ENCODE measurements around the gene CNOT6. TPM values are rescaled to one million over a fixed set of nuclear protein-coding genes. Genes with fewer than 3 reads are reported as not detected.
"Not testable (repeated sequence)": the region's sequence is repeated elsewhere in the genome, so short reads cannot be mapped to it uniquely, and the experiment has no call there.

The CNOT6 gene
- total RNA-seq, 2 donors from 2014 or later = 18.4 to 20.1 TPM

GRCh38 chr5:180472269-180472668, 21.9 kb upstream of the CNOT6 start:
- no peaks in the 10 kb centered on the region for H3K27me3 ChIP-seq (replicated peaks; ENCODE audit: insufficient read depth)
- no peak for DNase-seq (ENCODE audit: low spot score)
- intact Hi-C loops (cut with DNase I) = no loop called here
- WGBS = 47% methylated on average over 4 of the region's 4 CpGs
- H3K27ac ChIP-seq = no peak overlapping the region
- no peaks in the 10 kb centered on the region for H3K36me3 ChIP-seq
- no peaks in the 10 kb centered on the region for H3K9me3 ChIP-seq
- H3K4me3 ChIP-seq = no peak overlapping the region
- no peak for TF ChIP-seq CTCF (IDR thresholded peaks at IDR 0.05)
- TF ChIP-seq POLR2A (IDR thresholded peaks at IDR 0.05) = no peak
- TF ChIP-seq POLR2AphosphoS5 (IDR thresholded peaks at IDR 0.05) = no peak
- H3K4me1 ChIP-seq (replicated peaks) = no peaks in the 10 kb centered on the region

- DNase-seq (ENCODE audit: low spot score); H3K4me3 ChIP-seq; H3K4me1 ChIP-seq (replicated peaks); H3K36me3 ChIP-seq; intact Hi-C loops (cut with DNase I); H3K27ac ChIP-seq; H3K9me3 ChIP-seq; H3K27me3 ChIP-seq (replicated peaks; ENCODE audit: insufficient read depth): not testable (repeated sequence)
- 94% methylated on average over 8 of the region's 8 CpGs for WGBS
These were observed 20.8 kb upstream of the CNOT6 start for GRCh38 chr5:180473386-180473785.

GRCh38 chr5:180474569-180474968, 19.6 kb upstream of the CNOT6 start:
- no peak for DNase-seq (ENCODE audit: low spot score)
- Histone ChIP-seq H3K27ac (no peak overlapping the region), H3K4me3 (no peak overlapping the region), H3K27me3 (replicated peaks; ENCODE audit: insufficient read depth) (no peaks in the 10 kb centered on the region), H3K4me1 (replicated peaks) (no peaks in the 10 kb centered on the region), H3K9me3 (no peaks in the 10 kb centered on the region), H3K36me3 (no peaks in the 10 kb centered on the region)
- no peak for TF ChIP-seq POLR2A (IDR thresholded peaks at IDR 0.05)
- no peak for TF ChIP-seq CTCF (IDR thresholded peaks at IDR 0.05)
- no peak for TF ChIP-seq POLR2AphosphoS5 (IDR thresholded peaks at IDR 0.05)
- 75% methylated on average over 11 of the region's 11 CpGs for WGBS
- intact Hi-C loops (cut with DNase I) = no loop called here

GRCh38 chr5:180475969-180476524, 18.1 kb upstream of the CNOT6 start:
- H3K27me3 ChIP-seq (replicated peaks; ENCODE audit: insufficient read depth); H3K4me1 ChIP-seq (replicated peaks); H3K4me3 ChIP-seq; H3K27ac ChIP-seq; DNase-seq (ENCODE audit: low spot score); intact Hi-C loops (cut with DNase I); H3K36me3 ChIP-seq; H3K9me3 ChIP-seq: not testable (repeated sequence)
- 92% methylated on average over 20 of the region's 20 CpGs for WGBS

GRCh38 chr5:180484813-180485212, 9.4 kb upstream of the CNOT6 start:
- Histone ChIP-seq H3K4me1 (replicated peaks) (no peaks in the 10 kb centered on the region), H3K36me3 (no peaks in the 10 kb centered on the region), H3K27me3 (replicated peaks; ENCODE audit: insufficient read depth) (no peaks in the 10 kb centered on the region), H3K27ac (no peak overlapping the region), H3K9me3 (no peaks in the 10 kb centered on the region), H3K4me3 (no peak overlapping the region)
- DNase-seq (ENCODE audit: low spot score) = no peak
- TF ChIP-seq POLR2AphosphoS5 (IDR thresholded peaks at IDR 0.05) (no peak), CTCF (IDR thresholded peaks at IDR 0.05) (no peak), POLR2A (IDR thresholded peaks at IDR 0.05) (no peak)
- intact Hi-C loops (cut with DNase I) = no loop called here
- 88% methylated on average over 7 of the region's 7 CpGs for WGBS

GRCh38 chr5:180486636-180487149, 7.5 kb upstream of the CNOT6 start:
- 95% methylated on average over 9 of the region's 9 CpGs for WGBS
- TF ChIP-seq POLR2AphosphoS5 (IDR thresholded peaks at IDR 0.05) (no peak), CTCF (IDR thresholded peaks at IDR 0.05) (no peak), POLR2A (IDR thresholded peaks at IDR 0.05) (no peak)
- intact Hi-C loops (cut with DNase I) = no loop called here
- Histone ChIP-seq H3K4me1 (replicated peaks) (no peaks in the 10 kb centered on the region), H3K4me3 (no peak overlapping the region), H3K27ac (no peak overlapping the region), H3K36me3 (no peaks in the 10 kb centered on the region), H3K9me3 (no peaks in the 10 kb centered on the region), H3K27me3 (replicated peaks; ENCODE audit: insufficient read depth) (no peaks in the 10 kb centered on the region)
- no peak for DNase-seq (ENCODE audit: low spot score)

Measured in prostate gland (tissue), 2 donors.